ENCODE measurements around the gene OPA3. TPM values are rescaled to one million over a fixed set of nuclear protein-coding genes. Genes with fewer than 3 reads are reported as not detected.

Gene OPA3
- total and polyA plus RNA-seq, 4 donors, result 3.5 to 13.6 (median 7.7) TPM

GRCh38 chr19:45494261-45494916 is 90.2 kb downstream of the OPA3 start:
- peaks cover 3 to 20% (median 10%) of the 10 kb centered on the region in 5 donors for H3K4me1 ChIP-seq (ENCODE audit: control insufficient read depth in 5 of 5, insufficient read depth in 5 of 5, low read length in 5 of 5)
- no peaks in the 10 kb centered on the region for H3K36me3 ChIP-seq (ENCODE audit: control insufficient read depth in 4 of 4, insufficient read depth in 4 of 4, low read length in 4 of 4)
- TF ChIP-seq CTCF (IDR thresholded peaks at IDR 0.05; ENCODE audit: control extremely low read depth, extremely low read depth), result no peak
- WGBS, 2 donors, result 95 to 96% methylated on average over 39 of the region's 39 CpGs
- no peak overlapping the region for H3K9ac ChIP-seq (ENCODE audit: insufficient read depth in 1 of 2, low read length in 2 of 2)
- H3K9me3 ChIP-seq (ENCODE audit: control insufficient read depth in 4 of 4, insufficient read depth in 3 of 4, low read length in 3 of 4), result no peaks in the 10 kb centered on the region
- H3K4me3 ChIP-seq, result no peak overlapping the region
- H3K27me3 ChIP-seq (ENCODE audit: control insufficient read depth in 3 of 3, insufficient read depth in 3 of 3, low read length in 2 of 3), result peaks cover 0 to 13% (median 12%) of the 10 kb centered on the region in 3 donors
- no peak for DNase-seq
- no peak for ATAC-seq (ENCODE audit: insufficient read depth, low FRiP score)
- H3K27ac ChIP-seq (ENCODE audit: low read depth in 1 of 2, low read length in 1 of 2), result no peak overlapping the region

- WGBS, 2 donors, result 8% methylated on average over 26 to 32 of the region's 32 CpGs
These were observed 91.8 kb downstream of the OPA3 start for GRCh38 chr19:45492627-45493470.

GRCh38 chr19:45492137-45492626 is 92.4 kb downstream of the OPA3 start:
- Histone ChIP-seq H3K36me3 (ENCODE audit: control insufficient read depth in 4 of 4, insufficient read depth in 4 of 4, low read length in 4 of 4) (no peaks in the 10 kb centered on the region), H3K9me3 (ENCODE audit: control insufficient read depth in 4 of 4, insufficient read depth in 3 of 4, low read length in 3 of 4) (no peaks in the 10 kb centered on the region), H3K4me3 (no peak overlapping the region), H3K4me1 (ENCODE audit: control insufficient read depth in 5 of 5, insufficient read depth in 5 of 5, low read length in 5 of 5) (peaks cover under 1 to 17% (median 6%) of the 10 kb centered on the region in 5 donors), H3K27ac (ENCODE audit: low read depth in 1 of 2, low read length in 1 of 2) (no peak overlapping the region), H3K9ac (ENCODE audit: insufficient read depth in 1 of 2, low read length in 2 of 2) (no peak overlapping the region), H3K27me3 (ENCODE audit: control insufficient read depth in 3 of 3, insufficient read depth in 3 of 3, low read length in 2 of 3) (peaks cover 0 to 2% (median 0%) of the 10 kb centered on the region in 3 donors)
- ATAC-seq (ENCODE audit: insufficient read depth, low FRiP score) (no peak), DNase-seq (no peak)
- TF ChIP-seq CTCF (IDR thresholded peaks at IDR 0.05; ENCODE audit: control extremely low read depth, extremely low read depth), result no peak
- WGBS, 2 donors, result 94 to 97% methylated on average over 5 of the region's 5 CpGs

More at GRCh38 chr19:45492627-45493470, 91.8 kb downstream of the OPA3 start:
- Histone ChIP-seq H3K36me3 (ENCODE audit: control insufficient read depth in 4 of 4, insufficient read depth in 4 of 4, low read length in 4 of 4) (no peaks in the 10 kb centered on the region), H3K4me1 (ENCODE audit: control insufficient read depth in 5 of 5, insufficient read depth in 5 of 5, low read length in 5 of 5) (peaks cover 3 to 20% (median 9%) of the 10 kb centered on the region in 5 donors), H3K27ac (ENCODE audit: low read depth in 1 of 2, low read length in 1 of 2) (peak overlapping the region; percentile 2 to 55), H3K4me3 (peak overlapping the region; percentile 32), H3K9me3 (ENCODE audit: control insufficient read depth in 4 of 4, insufficient read depth in 3 of 4, low read length in 3 of 4) (no peaks in the 10 kb centered on the region), H3K27me3 (ENCODE audit: control insufficient read depth in 3 of 3, insufficient read depth in 3 of 3, low read length in 2 of 3) (peaks cover 0 to 6% (median 2%) of the 10 kb centered on the region in 3 donors), H3K9ac (ENCODE audit: insufficient read depth in 1 of 2, low read length in 2 of 2) (peak overlapping the region in 1 of 2 donors; percentile 13)
- DNase-seq, result peak; percentile 90 to 96 (median 94)
- ATAC-seq (ENCODE audit: insufficient read depth, low FRiP score), result no peak
- TF ChIP-seq CTCF (IDR thresholded peaks at IDR 0.05; ENCODE audit: control extremely low read depth, extremely low read depth), result no peak
